Endothelial cell of hepatic sinusoid (primary cell): Measurements from ENCODE around the gene BLZF1.
"Not testable (repeated sequence)": the region's sequence is repeated elsewhere in the genome, so short reads cannot be mapped to it uniquely, and the experiment has no call there.

Source experiments
- in situ Hi-C: cut with HindIII; loops from 2 replicates; pipeline ENCODE4 v1.10.0; 2017; ENCODE audit warnings: low sequenced_read_pairs

BLZF1 gene

GRCh38 chr1:169367686-169368405, at the start of gene BLZF1, which contains the start of gene NME7:
TSS of gene BLZF1 (plus strand) at chr1:169368195. CDS start at chr1:169369523, 1,328 bp downstream.
TSS of gene NME7 (minus strand) at chr1:169367797. CDS start at chr1:169367710, 87 bp downstream.
- in situ Hi-C loops, result no loop called here

- in situ Hi-C loops, result no loop called here
Observed at GRCh38 chr1:169318536-169319244, 49.3 kb upstream of the BLZF1 start.

- in situ Hi-C loops, result no loop called here
Observed at GRCh38 chr1:169321539-169321938, 46.5 kb upstream of the BLZF1 start.

GRCh38 chr1:169322138-169322537, 45.9 kb upstream of the BLZF1 start:
- in situ Hi-C loops, result no loop called here

GRCh38 chr1:169325117-169325516, 42.9 kb upstream of the BLZF1 start:
- in situ Hi-C loops, result no loop called here

GRCh38 chr1:169326261-169326955, 41.6 kb upstream of the BLZF1 start:
- in situ Hi-C loops, result no loop called here

- in situ Hi-C loops, result no loop called here
Observed at GRCh38 chr1:169326956-169327268, 41.1 kb upstream of the BLZF1 start.

GRCh38 chr1:169327875-169328274, 40.1 kb upstream of the BLZF1 start:
- in situ Hi-C loops, result no loop called here

- in situ Hi-C loops, result no loop called here
Observed at GRCh38 chr1:169329383-169329782, 38.6 kb upstream of the BLZF1 start.

GRCh38 chr1:169330927-169331326, 37.1 kb upstream of the BLZF1 start:
- in situ Hi-C loops, result no loop called here

- in situ Hi-C loops, result not testable (repeated sequence)
Observed at GRCh38 chr1:169334727-169335126, 33.3 kb upstream of the BLZF1 start.

- in situ Hi-C loops, result not testable (repeated sequence)
Observed at GRCh38 chr1:169336947-169337715, 30.9 kb upstream of the BLZF1 start.

- in situ Hi-C loops, result no loop called here
Observed at GRCh38 chr1:169338617-169339016, 29.4 kb upstream of the BLZF1 start.

GRCh38 chr1:169339773-169340172, 28.2 kb upstream of the BLZF1 start:
- in situ Hi-C loops, result no loop called here

GRCh38 chr1:169340882-169341281, 27.1 kb upstream of the BLZF1 start:
- in situ Hi-C loops, result no loop called here

GRCh38 chr1:169342096-169342495, 25.9 kb upstream of the BLZF1 start:
- in situ Hi-C loops, result not testable (repeated sequence)

GRCh38 chr1:169345511-169345910, 22.5 kb upstream of the BLZF1 start:
- in situ Hi-C loops, result no loop called here

GRCh38 chr1:169346036-169346589, 21.9 kb upstream of the BLZF1 start:
- in situ Hi-C loops, result no loop called here

GRCh38 chr1:169347688-169348382, 20.2 kb upstream of the BLZF1 start:
- in situ Hi-C loops, result no loop called here

- in situ Hi-C loops, result no loop called here
Observed at GRCh38 chr1:169348383-169349036, 19.5 kb upstream of the BLZF1 start.
